Measurements from ENCODE around the gene TBC1D22A.

DNA sequence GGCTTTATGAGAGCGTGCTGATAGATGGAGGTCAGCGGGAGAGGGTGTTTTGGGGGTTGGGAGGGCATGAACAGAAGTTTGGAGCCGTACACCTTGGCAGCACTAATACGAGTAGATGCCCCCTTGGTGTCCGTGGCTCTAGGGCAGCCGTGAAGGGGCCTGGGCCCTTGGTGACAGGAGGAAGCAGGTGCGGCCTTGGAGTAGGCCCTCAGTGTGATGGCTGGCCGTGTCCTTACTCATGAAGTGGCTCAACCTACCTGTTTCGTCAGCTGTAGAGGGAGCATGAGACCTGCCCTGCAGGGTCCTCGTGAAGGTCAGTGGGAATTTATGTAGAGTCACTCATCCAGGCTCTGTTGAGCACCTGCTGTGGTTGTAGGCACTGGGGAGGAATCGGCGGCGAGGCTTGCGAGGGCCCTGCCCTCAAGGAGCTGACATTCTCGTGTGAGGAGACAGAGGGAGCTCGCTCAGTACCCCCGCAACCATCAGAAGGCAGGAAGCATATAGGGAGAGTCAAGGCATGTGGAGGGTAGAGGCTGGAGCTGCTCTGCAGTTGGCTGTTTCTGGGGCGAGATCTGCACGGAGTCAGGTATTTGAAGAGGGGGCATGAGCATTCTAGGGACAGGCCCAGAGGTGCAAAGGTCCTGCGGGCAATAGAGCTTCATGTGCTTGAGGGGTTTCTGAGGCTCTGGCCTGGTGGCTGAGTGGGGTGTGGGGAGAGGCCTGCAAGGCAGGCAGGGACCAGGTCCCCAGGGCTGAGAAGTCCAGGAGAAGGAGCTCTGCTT lies 39.6 kb downstream of the TBC1D22A start:
- TF ChIP-seq POLR2A (IDR thresholded peaks at IDR 0.05; ENCODE audit: low read length) (no peak), GATA1 (IDR thresholded peaks at IDR 0.05; ENCODE audit: low read depth, low read length) (no peak)
